NB4 (cell line): ENCODE results near the gene LEKR1.
"Not testable (repeated sequence)": the region's sequence is repeated elsewhere in the genome, so short reads cannot be mapped to it uniquely, and the experiment has no call there.

ENCODE experiments used
- DNase-seq: peaks from one replicate; pipeline ENCODE4 v3.0.0; 2010; ENCODE audit warnings: low read depth
- H3K4me3 ChIP-seq: one replicate; pipeline ENCODE4 v1.5.1; 2011; ENCODE audit warnings: mild to moderate bottlenecking, low read depth, low read length, moderate library complexity
- CTCF ChIP-seq: IDR thresholded peaks from one replicate; pipeline ENCODE4 v1.5.1; 2012; ENCODE audit warnings: low read depth, low read length
- MYC ChIP-seq: IDR thresholded peaks from 2 replicates; pipeline ENCODE4 v1.6.1; 2011; ENCODE audit warnings: low read depth, low read length
- POLR2A ChIP-seq: IDR thresholded peaks from 2 replicates; pipeline ENCODE4 v1.6.1; 2011; ENCODE audit warnings: mild to moderate bottlenecking; ENCODE audit not compliant: insufficient read length; ENCODE audit errors: extremely low read depth
- TF ChIP-seq, protein P1 (sequence below): IDR thresholded peaks from 2 replicates; pipeline ENCODE4 v1.6.1; 2011; ENCODE audit warnings: low read depth, low read length

LEKR1 gene

GRCh38 chr3:156867920-156868319, 41.8 kb downstream of the LEKR1 start:
- TF ChIP-seq POLR2A (no peak), CTCF (no peak), MYC (no peak)
- TF ChIP-seq, protein P1, sequence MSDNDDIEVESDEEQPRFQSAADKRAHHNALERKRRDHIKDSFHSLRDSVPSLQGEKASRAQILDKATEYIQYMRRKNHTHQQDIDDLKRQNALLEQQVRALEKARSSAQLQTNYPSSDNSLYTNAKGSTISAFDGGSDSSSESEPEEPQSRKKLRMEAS = no peak
- DNase-seq = no peak
- H3K4me3 ChIP-seq = no peak overlapping the region

- TF ChIP-seq MYC = no peak
- TF ChIP-seq POLR2A = no peak
- TF ChIP-seq, protein P1 = no peak
- no peak for TF ChIP-seq CTCF
- DNase-seq = no peak
Observed at GRCh38 chr3:156873906-156874305, 47.8 kb downstream of the LEKR1 start.

DNA sequence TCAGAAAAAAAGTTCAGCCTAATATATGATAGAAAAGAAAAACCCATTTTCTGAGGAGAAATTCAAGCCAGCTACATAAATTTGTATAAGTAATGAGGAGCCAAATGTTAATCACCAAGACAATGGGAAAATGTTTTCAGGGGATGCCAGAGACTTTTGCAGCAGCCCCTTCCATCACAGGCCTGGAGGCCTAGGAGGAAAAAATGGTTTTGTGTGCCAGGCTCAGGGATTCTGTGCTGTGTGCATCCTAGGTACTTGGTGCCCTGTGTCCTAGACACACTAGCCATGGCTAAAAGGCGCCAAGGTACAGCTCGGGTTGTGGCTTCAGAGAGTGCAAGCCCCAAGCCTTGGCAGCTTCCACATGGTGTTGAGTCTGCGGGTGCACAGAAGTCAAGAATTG, 53.3 kb downstream of the LEKR1 start:
- H3K4me3 ChIP-seq, DNase-seq: not testable (repeated sequence)

More at GRCh38 chr3:156873906-156874305, 47.8 kb downstream of the LEKR1 start:
- H3K4me3 ChIP-seq = no peak overlapping the region

DNA sequence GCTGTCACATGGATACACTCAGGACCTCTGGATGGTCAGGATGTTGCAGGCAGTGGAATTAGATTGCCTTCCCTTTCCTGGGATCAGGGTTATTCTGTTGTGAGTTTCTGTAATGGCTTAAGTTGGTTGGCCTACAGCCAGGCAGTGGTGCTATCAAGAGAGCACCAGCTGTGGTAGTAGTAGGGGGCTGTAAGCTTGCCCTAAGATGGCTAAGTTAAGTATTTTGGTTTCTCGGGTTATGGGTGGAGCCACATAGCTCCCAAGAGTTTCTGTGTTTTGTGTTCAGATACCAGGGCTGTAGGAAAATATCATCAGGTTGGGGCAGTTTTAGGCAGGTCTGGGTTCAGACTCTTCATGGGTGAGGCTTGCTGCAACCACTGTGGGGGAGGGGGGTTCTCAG, 59.6 kb downstream of the LEKR1 start:
- DNase-seq = no peak
- no peak overlapping the region for H3K4me3 ChIP-seq
- TF ChIP-seq CTCF (no peak), MYC (no peak)
- TF ChIP-seq, protein P1 = no peak

- TF ChIP-seq CTCF (no peak), POLR2A (no peak), MYC (no peak)
- TF ChIP-seq, protein P1 = no peak
- no peak for DNase-seq
- no peak overlapping the region for H3K4me3 ChIP-seq
Observed at GRCh38 chr3:156888176-156888575, 62.0 kb downstream of the LEKR1 start.

DNA sequence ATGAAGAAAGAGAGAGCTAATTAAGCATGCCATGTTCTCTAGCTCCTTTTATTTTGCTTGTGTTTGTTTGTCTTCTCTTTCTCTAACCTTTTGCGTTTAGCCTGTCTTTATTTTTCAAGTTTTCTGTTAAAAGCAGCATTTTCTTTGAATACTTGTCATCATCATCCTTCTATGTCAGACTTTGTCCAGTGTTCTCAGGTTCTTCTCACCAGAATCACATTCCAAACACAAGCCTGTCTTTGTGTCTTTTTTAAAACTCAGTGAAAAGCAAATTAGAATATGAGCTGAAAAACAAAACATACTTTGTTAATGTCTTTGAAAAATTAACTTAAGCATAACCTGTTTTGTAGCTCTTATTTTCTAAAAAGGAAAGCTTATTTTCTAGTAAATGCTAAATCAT, 62.4 kb downstream of the LEKR1 start:
- no peak for DNase-seq
- no peak overlapping the region for H3K4me3 ChIP-seq
- TF ChIP-seq, protein P1 = no peak
- TF ChIP-seq CTCF (no peak), POLR2A (no peak), MYC (no peak)
